ENCODE measurements around the gene SKAP1.

- TF ChIP-seq POLR2A (IDR thresholded peaks at IDR 0.05; ENCODE audit: low read length) (no peak), GATA1 (IDR thresholded peaks at IDR 0.05; ENCODE audit: low read depth, low read length) (no peak)
Observed at GRCh38 chr17:48441862-48442261, 11.8 kb upstream of the SKAP1 start.

Measured in erythroblast (primary cell).